ENCODE results near the gene EYA3. TPM values are rescaled to one million over a fixed set of nuclear protein-coding genes. Genes with fewer than 3 reads are reported as not detected.

EYA3 gene
- total RNA-seq, 2 donors from 2014 or later, result 16.7 to 19.4 TPM

DNA sequence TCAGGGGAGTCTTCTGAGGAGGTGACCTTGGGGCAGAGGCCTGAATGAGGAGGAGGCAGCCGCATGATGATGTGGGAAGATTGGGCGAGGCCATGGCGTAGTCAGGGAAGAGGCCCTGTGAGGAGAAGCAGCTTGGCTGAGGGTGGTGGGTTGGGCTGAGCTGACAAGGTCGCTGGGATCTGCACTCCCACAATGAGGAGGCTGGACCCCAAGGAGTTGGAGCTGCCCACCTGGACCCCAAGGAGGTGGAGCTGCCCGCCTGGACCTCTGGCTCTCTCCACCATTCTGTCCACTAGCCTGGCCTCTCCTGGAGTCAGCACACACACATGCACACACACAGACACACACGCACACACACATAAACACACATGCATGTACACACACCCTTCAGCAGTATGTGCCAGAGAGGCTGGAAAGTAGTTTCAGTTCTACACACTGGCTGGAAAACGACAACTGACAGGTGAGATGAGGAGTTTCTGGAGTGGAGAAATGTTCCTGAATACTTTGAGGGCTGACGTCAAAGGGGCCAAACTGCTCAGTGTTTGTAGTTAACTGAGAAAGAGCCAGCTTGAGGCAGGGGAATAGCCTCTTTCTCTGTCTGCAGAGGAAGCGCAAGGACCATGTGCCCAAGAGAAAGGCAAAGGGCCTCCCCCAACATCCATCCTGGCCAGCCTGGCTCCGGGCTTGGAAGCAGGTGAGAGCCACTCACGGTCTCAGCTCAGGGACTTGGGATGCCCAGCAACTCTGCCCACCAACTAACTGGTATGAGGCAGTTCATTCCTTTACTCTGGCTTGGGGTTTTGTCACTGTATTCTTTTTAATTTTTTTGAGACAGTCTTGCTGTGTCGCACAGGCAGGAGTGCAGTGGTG, 146.5 kb downstream of the EYA3 start:
- Histone ChIP-seq H3K9me3 (no peaks in the 10 kb centered on the region), H3K4me1 (replicated peaks) (no peaks in the 10 kb centered on the region), H3K36me3 (no peaks in the 10 kb centered on the region), H3K27ac (no peak overlapping the region), H3K27me3 (replicated peaks; ENCODE audit: insufficient read depth) (no peaks in the 10 kb centered on the region), H3K4me3 (no peak overlapping the region)
- WGBS, result 84% methylated on average over 12 of the region's 12 CpGs
- intact Hi-C loops (cut with DNase I), result no loop called here
- no peak for DNase-seq (ENCODE audit: low spot score)
- no peak for TF ChIP-seq POLR2A (IDR thresholded peaks at IDR 0.05)
- TF ChIP-seq CTCF (IDR thresholded peaks at IDR 0.05), result no peak
- no peak for TF ChIP-seq POLR2AphosphoS5 (IDR thresholded peaks at IDR 0.05)

DNA sequence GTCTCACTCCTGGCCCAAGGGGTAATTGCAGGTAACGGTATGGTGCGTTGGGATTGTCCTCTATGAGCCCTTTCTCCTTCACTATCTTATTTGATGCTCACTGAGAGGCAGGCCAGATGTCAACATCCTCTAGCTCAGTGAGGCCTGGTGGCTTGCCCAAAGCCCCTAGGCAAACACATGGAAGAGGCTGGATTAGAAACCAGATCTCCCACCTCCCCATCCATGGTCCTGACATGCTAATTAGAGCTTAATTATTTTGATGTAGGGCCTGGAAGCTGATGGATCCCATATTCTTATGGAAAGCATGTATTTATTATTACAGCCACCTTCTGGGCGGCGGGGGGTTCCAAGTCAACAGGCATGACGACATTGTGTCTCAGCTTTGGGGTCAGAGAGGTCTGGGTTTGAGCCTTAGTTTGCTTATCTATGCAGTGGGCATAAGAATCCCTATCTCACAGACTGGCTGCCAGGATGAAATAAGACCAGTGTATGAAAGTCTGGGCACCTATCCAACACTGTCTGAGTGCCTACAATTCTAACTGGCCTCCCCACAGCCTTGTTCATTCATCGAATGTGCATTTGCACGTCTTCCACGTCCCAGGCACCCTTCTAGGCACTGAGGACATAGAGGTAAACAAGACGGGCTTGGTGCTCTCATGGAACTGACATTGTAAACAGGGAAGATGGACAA, 147.4 kb downstream of the EYA3 start:
- intact Hi-C loops (cut with DNase I), result no loop called here
- H3K9me3 ChIP-seq, result no peaks in the 10 kb centered on the region
- H3K36me3 ChIP-seq, result no peaks in the 10 kb centered on the region
- TF ChIP-seq POLR2AphosphoS5 (IDR thresholded peaks at IDR 0.05) (no peak), CTCF (IDR thresholded peaks at IDR 0.05) (no peak), POLR2A (IDR thresholded peaks at IDR 0.05) (no peak)
- H3K27me3 ChIP-seq (replicated peaks; ENCODE audit: insufficient read depth), result no peaks in the 10 kb centered on the region
- no peaks in the 10 kb centered on the region for H3K4me1 ChIP-seq (replicated peaks)
- no peak for DNase-seq (ENCODE audit: low spot score)
- H3K27ac ChIP-seq, result no peak overlapping the region
- WGBS, result 83% methylated on average over 9 of the region's 9 CpGs
- H3K4me3 ChIP-seq, result no peak overlapping the region

DNA sequence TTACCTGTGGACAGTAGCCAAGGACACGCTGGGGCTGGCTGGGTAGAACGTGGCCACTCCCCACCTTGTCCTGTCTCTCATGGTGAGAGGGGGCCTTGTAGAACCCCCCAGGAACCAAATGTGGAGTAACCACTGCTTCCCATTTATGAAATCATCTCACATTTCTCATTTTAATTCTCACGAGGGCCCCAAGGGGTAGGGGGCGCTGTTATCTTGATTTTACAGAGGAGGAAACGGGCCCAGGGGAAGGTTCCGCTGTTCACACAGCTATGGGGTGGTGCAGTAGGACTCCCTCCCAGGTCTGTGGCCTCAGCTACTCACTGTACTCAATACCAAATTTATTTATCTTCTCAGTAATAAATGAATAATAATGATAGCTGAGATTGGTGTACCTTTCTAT, 148.1 kb downstream of the EYA3 start:
- WGBS, result 48% methylated on average over 6 of the region's 6 CpGs
- no peak for TF ChIP-seq POLR2AphosphoS5 (IDR thresholded peaks at IDR 0.05)
- TF ChIP-seq CTCF (IDR thresholded peaks at IDR 0.05), result no peak
- no peak for TF ChIP-seq POLR2A (IDR thresholded peaks at IDR 0.05)
- Histone ChIP-seq H3K9me3 (no peaks in the 10 kb centered on the region), H3K4me3 (no peak overlapping the region), H3K27ac (no peak overlapping the region), H3K36me3 (no peaks in the 10 kb centered on the region), H3K4me1 (replicated peaks) (no peaks in the 10 kb centered on the region), H3K27me3 (replicated peaks; ENCODE audit: insufficient read depth) (no peaks in the 10 kb centered on the region)
- no peak for DNase-seq (ENCODE audit: low spot score)
- intact Hi-C loops (cut with DNase I), result no loop called here

DNA sequence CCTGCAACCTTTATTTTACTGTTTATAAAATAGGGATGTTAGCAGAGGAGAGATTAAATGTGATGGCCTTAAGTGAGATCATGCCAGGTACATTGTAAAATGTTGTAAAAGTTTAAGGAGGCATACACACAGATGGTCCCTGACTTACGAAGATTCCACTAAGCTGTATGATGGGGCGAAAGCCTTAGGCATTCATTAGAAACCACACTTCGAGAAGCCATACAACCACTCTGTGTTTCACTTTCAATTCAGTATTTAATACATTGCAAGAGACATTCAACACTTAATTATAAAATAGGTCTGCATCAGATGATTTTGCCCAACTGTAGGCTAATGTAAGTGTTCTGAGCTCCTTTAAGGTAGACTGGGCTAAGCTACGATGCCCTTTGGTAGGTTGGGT, 149.9 kb downstream of the EYA3 start:
- intact Hi-C loops (cut with DNase I), result no loop called here
- 93% methylated on average over 4 of the region's 4 CpGs for WGBS
- H3K9me3 ChIP-seq, result no peaks in the 10 kb centered on the region
- H3K27ac ChIP-seq, result no peak overlapping the region
- H3K4me1 ChIP-seq (replicated peaks), result no peaks in the 10 kb centered on the region
- DNase-seq (ENCODE audit: low spot score), result no peak
- no peak overlapping the region for H3K4me3 ChIP-seq
- no peaks in the 10 kb centered on the region for H3K27me3 ChIP-seq (replicated peaks; ENCODE audit: insufficient read depth)
- no peaks in the 10 kb centered on the region for H3K36me3 ChIP-seq
- TF ChIP-seq POLR2AphosphoS5 (IDR thresholded peaks at IDR 0.05), result no peak
- no peak for TF ChIP-seq POLR2A (IDR thresholded peaks at IDR 0.05)
- TF ChIP-seq CTCF (IDR thresholded peaks at IDR 0.05), result no peak

GRCh38 chr1:27937524-27937836, 150.9 kb downstream of the EYA3 start:
- no peaks in the 10 kb centered on the region for H3K36me3 ChIP-seq
- H3K27me3 ChIP-seq (replicated peaks; ENCODE audit: insufficient read depth), result no peaks in the 10 kb centered on the region
- no peaks in the 10 kb centered on the region for H3K4me1 ChIP-seq (replicated peaks)
- TF ChIP-seq CTCF (IDR thresholded peaks at IDR 0.05) (no peak), POLR2A (IDR thresholded peaks at IDR 0.05) (no peak), POLR2AphosphoS5 (IDR thresholded peaks at IDR 0.05) (no peak)
- H3K27ac ChIP-seq, result no peak overlapping the region
- DNase-seq (ENCODE audit: low spot score), result no peak
- WGBS, result 76% methylated on average over 1 of the region's 1 CpG
- no peaks in the 10 kb centered on the region for H3K9me3 ChIP-seq
- intact Hi-C loops (cut with DNase I), result no loop called here
- no peak overlapping the region for H3K4me3 ChIP-seq
